RCC 7860 (cell line): ENCODE data around the gene TSR1.

Experiments
- DNase-seq: peaks from one replicate; pipeline ENCODE4 v3.0.0-alpha.2; 2015; ENCODE audit warnings: low spot score
- FAIRE-seq: peaks from 2 replicates; lab custom pipeline; 2012; peaks lifted over from hg19 to GRCh38; lab: Jason Lieb, UNC

TSR1 gene

GRCh38 chr17:2289878-2290478 is 46.3 kb downstream of the TSR1 start:
- FAIRE-seq (no peak), DNase-seq (no peak)

- no peak for FAIRE-seq
- no peak for DNase-seq
Measured at GRCh38 chr17:2283302-2283701, 53.0 kb downstream of the TSR1 start.

- DNase-seq (peak; percentile 43), FAIRE-seq (peak; percentile 27)
Measured at GRCh38 chr17:2282297-2282873, 53.9 kb downstream of the TSR1 start.

- FAIRE-seq (no peak), DNase-seq (no peak)
Measured at GRCh38 chr17:2279707-2280106, 56.5 kb downstream of the TSR1 start.

- FAIRE-seq, result no peak
- DNase-seq, result no peak
Measured at GRCh38 chr17:2277429-2278170, 58.7 kb downstream of the TSR1 start.

- no peak for FAIRE-seq
- no peak for DNase-seq
Measured at GRCh38 chr17:2275722-2276121, 60.5 kb downstream of the TSR1 start.

- no peak for FAIRE-seq
- no peak for DNase-seq
Measured at GRCh38 chr17:2274414-2274813, 61.8 kb downstream of the TSR1 start.
